Esophagus squamous epithelium (tissue), 4 donors: ENCODE measurements around the gene IFI27L2.

Experiments used
- CTCF ChIP-seq, 6 experiments: fragments of 450-650 bp in 4 of 6; fragments of 200-600 bp in 2 of 6; sonication (generic) in 2 of 6; IDR thresholded peaks; one replicate each; pipeline ENCODE4 v1.5.1; 2016 to 2019; ENCODE audit warnings: antibody characterized with exemption in 6 of 6, mild to moderate bottlenecking in 4 of 6, moderate library complexity in 4 of 6
- POLR2A ChIP-seq, 4 donors: fragments of 450-650 bp; IDR thresholded peaks; one replicate each; pipeline ENCODE4 v1.6.1; 2017; ENCODE audit warnings: antibody characterized with exemption in 4 of 4, mild to moderate bottlenecking in 4 of 4, moderate library complexity in 3 of 4

- peak; percentile 26 to 54 (median 32) for TF ChIP-seq CTCF (IDR thresholded peaks at IDR 0.05)
- TF ChIP-seq POLR2A (IDR thresholded peaks at IDR 0.05) = peak in 1 of 4 donors; percentile 42
Observed at GRCh38 chr14:94129111-94129757, at the start of gene IFI27L2.
